GM12801 (cell line): ENCODE measurements around the gene PLXNA1.

Experiments
- TF ChIP-seq, protein P1 (sequence below): IDR thresholded peaks from one replicate; pipeline ENCODE4 v1.5.1; 2011; ENCODE audit warnings: control low read depth; ENCODE audit not compliant: insufficient read length; ENCODE audit errors: extremely low read depth

PLXNA1 gene

DNA sequence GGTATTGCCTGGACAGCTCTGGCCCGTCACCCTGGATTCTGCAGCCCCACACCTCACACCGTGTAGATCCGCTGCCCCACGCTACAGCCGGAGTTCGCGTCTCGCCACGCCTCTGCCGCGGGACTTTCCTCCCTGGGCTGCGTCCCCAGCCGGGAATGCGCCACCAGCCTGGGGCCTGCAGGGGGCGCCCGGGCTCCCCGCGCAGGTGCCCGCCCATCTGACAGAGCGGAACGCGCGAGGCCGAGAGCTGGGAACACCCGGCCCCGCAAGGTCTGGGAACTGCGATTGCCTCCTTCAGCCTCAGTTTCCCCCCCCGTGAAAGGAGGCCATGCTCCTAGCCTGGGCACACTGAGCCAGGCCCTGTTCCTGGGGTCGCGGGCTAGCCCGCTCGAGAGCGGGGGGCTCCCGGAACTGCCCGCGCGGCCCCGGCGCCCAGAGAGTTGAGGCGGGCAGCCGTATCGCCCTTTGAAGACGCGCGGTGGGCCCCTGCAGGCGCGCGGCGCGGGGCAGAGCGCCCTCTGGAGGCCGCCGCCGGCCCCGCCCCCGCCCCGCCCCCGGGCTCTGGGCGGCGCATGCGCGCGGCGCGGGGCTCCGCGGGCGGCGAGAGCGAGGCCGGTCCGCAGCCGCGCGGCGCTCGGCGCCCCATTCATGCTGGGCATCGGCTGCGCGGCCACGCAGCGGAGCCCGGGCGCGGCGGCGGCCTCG is at the start of gene PLXNA1:
Gene PLXNA1, plus strand, starts transcription at position 645 of the 705 bp plus-strand sequence. CDS start 5,479 bp downstream, outside the sequence.
- TF ChIP-seq, protein P1, sequence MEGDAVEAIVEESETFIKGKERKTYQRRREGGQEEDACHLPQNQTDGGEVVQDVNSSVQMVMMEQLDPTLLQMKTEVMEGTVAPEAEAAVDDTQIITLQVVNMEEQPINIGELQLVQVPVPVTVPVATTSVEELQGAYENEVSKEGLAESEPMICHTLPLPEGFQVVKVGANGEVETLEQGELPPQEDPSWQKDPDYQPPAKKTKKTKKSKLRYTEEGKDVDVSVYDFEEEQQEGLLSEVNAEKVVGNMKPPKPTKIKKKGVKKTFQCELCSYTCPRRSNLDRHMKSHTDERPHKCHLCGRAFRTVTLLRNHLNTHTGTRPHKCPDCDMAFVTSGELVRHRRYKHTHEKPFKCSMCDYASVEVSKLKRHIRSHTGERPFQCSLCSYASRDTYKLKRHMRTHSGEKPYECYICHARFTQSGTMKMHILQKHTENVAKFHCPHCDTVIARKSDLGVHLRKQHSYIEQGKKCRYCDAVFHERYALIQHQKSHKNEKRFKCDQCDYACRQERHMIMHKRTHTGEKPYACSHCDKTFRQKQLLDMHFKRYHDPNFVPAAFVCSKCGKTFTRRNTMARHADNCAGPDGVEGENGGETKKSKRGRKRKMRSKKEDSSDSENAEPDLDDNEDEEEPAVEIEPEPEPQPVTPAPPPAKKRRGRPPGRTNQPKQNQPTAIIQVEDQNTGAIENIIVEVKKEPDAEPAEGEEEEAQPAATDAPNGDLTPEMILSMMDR = no peak

DNA sequence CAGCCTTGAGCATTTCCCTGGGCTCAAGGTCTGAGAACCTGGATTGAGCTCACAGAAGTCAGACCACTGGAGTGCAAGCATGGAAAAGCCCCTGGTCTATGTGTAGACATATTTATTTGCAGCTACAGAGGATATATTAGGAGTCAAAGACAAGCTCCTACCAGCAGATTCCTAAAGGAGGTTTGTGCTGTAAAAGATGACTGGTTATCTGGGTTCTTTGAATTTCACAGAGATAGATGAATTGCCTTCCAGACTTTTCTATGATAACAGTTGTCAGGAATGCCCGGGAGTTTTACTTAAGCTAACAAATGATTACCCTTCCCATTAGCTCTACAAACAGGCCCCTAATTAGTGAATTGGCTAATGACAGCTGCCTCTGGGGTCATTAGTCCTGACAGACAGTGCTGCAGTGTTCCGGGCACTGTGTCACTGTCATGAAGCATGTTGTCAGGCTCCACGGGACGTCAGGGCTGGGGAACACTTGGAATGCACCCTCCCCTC is 48.8 kb upstream of the PLXNA1 start:
- TF ChIP-seq, protein P1 = no peak

DNA sequence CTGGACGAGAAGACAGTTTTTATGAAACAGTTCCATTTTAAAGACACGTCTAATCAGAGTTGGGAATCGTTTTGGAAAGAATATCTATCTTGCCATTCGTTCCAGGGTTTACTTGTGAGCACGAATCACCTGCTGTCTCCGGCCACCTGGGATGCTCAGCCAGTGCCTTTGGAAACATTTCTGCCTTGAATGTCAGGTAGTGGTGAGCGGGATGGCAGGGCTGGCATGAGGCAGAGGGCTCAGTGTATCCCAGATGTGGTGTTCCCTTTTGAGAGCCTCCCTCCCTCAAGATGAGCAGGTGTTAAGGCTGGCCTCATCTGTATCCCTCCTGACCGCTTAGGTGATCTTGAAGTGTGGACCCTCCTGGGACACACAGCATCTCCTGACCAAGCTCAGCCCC is 47.9 kb upstream of the PLXNA1 start:
- TF ChIP-seq, protein P1 = no peak

DNA sequence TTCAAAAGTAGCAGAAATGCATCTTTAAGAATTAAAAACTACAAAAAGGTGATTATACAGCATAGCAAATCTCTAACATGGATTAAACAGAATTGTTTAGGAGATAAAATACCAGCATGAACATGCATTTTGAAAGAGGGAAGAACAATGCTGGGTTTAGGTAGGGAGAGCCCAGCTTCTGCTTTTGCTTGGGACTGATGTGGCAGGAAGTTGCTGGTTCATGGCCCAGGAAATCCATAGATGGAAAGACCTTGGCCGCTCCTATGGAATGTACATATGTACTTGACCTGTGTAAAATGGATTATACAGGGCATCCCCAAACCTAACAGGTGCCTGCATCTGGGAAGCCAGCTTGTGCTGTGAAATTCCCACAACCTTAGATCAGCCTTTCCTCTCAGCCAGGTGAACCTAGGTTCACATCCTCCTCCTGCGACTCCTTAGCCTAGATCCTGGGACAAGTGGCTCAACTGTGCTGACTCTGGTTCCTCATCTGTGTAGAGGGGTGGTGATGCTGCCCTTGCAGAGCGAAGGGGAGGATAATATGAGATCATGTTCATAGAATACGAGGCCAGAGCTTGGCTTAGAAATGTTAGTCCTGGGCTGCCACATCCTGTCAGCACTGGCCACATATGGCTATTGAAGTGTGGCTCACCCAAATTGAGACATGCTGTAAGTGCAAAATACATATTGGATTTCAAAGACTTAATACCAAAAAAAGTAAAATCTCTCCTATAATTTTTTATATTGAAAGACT is 47.0 kb upstream of the PLXNA1 start:
- TF ChIP-seq, protein P1 = no peak

DNA sequence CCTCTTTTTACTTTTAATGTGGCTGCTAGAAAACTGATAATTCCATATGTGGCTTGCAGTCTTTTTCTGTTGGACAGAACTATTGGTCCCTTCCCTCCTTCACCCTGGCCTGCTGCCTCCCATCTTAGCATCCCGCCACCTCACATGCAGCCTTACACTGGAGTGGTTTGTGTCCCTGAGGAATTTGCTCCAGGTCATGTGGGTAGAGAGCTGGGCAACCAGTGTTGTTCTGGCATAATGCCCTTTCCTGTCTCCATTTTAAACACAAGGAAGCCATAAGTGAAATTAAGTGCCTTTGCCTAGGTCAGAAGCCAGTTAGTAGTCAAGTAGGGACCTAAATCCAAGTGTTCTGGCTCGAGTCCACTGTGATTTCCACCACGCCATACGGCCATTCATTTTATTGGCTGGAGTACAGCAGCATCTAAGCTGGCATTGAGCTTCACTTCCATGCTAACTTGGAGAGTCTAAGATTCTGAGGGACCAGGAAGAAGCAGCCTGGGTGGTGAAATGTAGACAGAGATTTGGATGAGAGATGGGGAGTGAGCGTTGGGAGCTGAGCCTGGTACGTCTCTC is 46.0 kb upstream of the PLXNA1 start:
- TF ChIP-seq, protein P1 = no peak

DNA sequence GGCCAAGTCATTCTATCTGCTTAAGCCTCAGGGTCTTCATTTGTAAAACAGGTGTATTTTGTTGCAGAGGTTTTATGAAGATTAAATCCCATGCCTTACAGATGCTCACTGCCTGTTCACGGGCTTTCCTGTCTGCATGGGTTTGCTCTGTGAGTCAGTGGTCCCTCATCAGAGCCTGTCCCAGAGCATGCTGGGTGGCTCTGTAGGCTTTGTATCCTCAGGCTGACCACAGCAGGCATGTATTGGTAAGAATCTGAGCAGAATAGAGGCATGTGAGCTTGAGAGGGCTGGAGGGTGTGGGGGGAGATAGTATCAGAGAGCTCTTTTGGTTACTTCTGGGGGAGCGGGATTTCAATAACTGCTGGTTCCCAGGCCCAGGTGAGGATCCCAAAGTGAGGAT is 45.4 kb upstream of the PLXNA1 start:
- TF ChIP-seq, protein P1 = no peak

DNA sequence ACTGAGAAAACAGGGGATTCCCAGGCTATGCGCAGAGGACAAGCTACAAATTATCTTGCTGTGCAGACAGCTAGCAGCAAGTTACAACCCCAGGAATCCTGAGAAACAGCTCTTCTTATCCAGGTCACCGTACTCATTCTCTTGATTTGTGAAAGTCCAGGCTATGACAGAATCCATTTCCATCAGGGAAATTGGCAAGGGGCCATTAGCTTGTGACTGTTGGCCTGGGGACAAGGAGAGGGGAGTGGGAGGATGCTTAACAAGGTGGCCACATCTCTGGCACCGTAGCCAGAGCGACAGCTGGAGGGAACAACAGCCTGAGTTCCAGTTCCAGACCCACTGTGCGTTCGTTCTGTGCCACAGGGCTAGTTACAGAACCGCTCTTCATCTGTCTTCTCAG is 44.9 kb upstream of the PLXNA1 start:
- TF ChIP-seq, protein P1 = no peak
